HS-5 (cell line): Measurements from ENCODE around the gene TTF1.

Source experiments
- DNase-seq: peaks from one replicate; pipeline ENCODE4 v3.0.0-alpha.2; 2012; ENCODE audit warnings: low read depth

TTF1 gene

DNA sequence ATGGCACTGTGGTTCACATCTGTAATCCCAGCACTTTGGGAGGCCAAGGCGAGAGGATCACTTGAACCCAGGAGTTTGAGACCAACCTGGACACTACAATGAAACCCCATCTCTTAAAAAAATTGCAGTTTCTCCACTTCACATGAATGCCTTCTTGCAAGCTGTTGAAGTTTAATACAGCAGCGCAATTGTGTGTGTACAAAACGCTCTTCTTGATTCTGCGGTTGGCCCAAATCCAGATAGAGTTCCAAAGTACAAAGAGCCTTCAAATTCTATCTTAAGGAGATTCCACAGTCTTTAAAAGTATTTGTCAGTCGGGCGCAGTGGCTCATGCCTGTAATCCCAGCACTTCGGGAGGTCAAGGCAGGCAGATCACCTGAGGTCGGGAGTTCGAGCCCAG is 42.6 kb downstream of the TTF1 start:
- no peak for DNase-seq

DNA sequence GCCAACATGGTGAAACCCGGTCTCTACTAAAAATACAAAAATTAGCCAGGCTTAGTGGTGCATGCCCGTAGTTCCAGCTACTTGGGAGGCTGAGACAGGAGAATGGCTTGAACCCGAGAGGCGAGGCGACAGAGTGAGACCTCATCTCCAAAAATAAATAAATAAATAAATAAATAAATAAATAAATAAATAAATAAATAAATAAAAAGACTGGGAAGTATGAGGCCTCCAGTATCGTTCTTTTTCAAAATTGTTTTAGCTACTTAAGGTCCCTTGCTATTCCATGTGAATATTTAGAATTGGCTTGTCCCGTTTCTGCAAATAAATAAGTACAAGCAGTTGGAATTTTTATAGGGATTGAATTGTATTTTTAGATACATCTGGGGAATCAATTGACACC is 48.9 kb downstream of the TTF1 start:
- DNase-seq, result no peak

DNA sequence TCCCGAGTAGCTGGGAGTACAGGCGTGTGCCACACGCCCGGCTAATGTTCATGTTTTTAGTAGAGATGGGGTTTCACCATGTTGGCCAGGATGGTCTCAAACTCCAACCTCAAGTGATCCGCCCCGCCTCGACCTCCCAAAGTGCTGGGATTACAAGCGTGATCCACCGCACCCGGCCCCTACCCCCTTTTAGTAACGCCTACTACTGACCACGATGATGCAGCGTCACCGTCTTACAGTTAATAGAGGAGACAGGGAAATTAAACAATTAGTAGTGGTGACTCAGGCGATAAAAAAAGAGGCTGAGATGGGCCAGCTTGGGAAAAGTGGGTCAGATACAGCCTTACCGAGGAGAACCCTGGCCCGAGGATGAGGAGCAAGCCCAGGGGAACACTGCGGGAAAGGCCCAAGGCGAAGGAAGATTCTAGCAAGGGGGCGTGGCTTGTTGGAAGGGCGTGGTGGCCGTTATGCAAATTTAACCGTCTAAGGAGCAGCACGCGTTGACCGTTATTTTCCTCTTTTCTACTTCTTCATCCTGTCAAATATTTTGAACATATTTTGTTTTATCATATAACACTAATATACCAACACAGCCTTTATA is 50.2 kb downstream of the TTF1 start:
- no peak for DNase-seq

DNA sequence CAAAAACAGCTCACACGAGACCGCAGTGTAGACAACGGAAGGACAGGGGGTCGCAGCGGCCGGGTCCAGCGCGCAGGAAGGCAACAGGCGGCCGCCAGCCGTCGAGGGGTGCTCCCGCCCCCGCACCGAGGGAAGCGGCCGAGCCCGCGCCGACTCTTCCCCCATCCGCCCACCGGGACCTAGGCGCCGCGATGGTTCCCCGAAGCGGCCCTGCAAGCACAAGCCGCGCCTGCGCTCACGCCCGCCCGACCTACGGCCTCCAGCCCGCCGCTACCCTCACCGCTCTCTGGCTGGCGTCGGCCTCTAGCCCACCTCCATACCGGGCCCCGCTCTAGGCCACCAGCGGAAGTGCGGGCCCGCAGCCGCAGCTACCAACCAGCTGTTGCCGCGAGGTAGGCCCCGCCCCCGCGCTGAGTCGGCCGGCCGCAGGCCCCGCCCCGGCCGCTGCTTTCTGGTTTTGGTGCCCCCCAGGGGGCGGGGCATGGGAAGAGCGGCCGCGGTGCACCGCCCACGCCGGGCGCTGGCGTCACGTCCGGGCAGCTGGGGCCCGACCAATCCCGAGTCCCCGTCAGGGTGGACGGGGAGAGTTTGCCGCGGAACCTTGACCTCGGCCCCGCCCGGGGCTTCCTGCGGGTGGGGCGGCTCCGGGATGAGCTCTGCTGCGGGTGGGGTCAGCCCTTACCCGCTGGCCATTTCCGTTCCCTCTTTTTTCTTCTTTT is 51.8 kb downstream of the TTF1 start, which contains the start of gene SETX:
Gene SETX, minus strand, starts transcription at position 350 of the 719 bp plus-strand sequence. CDS start 5,558 bp downstream, outside the sequence.
- DNase-seq, result peak; percentile 77

DNA sequence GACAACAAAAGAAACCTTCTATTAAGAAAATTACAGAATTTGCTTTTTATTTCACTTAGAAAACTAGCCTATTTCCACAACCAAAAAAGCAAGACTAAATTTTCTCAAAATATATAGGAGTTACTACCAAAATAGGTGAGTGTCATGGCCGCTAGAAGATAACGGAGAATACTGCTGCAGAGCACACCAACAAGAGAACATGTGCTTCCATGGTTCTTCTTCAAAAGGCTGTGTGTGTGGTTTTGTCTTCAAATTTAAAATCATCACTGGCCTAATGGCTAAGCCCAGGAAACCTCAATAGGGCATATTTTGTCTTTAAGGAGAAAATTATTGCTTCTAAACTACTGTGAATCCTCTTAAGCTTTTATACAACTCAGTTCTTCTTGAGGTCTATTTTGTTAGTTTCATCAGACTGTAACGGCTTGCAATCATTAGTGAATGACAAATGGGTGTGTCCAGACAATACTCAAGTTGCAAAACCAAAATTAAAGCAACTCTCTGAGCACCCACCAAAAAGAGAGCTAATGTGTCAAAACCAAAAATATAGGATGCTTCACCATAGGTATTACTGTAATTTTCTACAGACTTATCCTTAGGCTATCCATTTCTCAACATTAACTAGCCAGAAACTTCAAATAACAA is 55.1 kb downstream of the TTF1 start:
- no peak for DNase-seq

DNA sequence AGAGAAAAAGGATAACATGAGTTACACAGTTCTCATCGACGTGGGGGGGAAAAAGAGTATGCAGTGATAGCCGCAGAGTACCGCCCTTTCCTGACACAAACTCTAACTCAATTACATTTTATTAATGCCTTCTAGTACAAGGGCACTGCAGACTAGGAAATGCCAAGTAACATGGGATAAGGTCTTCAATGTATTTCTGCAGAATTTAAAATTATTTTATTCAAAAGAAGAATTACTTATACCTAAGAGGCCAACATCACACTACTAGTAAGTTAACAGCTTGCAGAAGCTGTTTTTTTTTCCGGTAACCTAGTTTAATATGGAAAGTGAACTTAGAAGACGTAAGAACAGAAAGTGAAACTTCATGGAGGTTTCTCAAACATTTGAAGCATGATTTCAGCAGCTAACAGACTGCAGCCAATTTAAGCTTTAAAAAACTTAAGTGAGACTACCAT is 55.8 kb downstream of the TTF1 start:
- DNase-seq, result no peak

DNA sequence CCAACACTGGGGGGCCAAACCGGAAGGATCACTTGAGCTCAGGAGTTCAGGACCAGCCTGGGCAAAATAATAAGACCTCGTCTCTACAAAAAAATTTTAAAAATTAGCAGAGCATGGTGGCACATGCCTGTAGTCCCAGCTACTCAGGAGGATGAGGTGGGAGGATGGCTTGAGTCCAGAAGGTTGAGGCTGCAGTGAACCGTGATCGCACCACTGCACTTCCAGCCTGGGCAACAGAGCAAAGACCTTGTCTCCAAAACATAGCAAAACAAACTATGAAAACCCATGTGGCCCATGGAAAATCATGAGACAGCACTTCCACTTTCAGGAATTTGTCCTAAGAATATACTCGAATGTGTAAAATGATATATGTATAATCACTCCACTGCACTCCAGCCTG is 58.0 kb downstream of the TTF1 start:
- no peak for DNase-seq

DNA sequence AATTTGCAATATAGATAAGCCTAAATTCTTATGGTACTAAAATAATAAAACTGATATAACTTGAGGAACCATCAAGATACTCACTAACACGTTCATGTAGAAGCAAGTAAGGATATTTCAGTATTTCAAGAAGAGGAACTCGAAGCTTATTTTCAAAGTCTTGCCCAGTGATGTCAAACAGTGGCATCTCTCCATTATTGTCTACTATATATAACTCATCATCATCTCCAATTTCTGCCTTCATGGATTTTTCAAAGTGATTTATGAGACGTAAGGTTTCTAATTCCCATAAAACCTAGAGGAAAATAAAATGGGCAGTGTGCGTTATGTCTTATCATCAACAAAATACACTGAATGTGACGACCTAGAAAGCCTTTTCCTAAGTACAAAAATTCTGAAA is 60.5 kb downstream of the TTF1 start:
- DNase-seq, result no peak

DNA sequence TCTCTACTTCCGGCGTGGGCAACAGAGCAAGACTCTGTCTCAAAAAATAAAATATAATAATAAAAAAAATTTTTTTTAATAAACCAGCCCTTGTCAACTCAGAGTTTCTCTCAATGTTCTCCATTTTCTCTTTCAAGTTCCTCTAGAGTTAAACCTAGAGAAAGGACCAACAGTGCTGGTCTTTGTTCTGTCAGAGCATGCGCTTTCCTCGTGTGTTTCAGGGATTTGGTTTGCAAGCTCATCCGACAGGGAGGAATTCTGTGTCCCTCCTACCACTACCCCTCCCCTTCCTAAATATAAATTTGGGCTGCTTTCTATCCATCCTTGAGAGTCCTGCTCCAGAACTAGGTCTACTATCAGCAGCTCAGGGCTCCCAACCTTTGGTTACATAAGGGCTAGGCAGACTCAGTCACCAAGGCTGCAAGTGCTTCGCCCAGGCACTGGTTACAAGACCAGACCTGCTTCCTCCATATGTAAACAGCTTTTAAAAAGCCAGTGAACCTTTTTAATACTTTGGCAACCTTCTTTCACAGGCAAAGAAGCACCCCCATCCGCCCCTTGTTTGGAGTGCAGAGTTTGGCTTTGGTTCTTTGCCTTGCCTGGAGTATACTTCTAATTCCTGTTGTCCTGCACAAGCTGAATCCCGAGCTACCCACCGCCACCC is 65.3 kb downstream of the TTF1 start:
- no peak for DNase-seq

DNA sequence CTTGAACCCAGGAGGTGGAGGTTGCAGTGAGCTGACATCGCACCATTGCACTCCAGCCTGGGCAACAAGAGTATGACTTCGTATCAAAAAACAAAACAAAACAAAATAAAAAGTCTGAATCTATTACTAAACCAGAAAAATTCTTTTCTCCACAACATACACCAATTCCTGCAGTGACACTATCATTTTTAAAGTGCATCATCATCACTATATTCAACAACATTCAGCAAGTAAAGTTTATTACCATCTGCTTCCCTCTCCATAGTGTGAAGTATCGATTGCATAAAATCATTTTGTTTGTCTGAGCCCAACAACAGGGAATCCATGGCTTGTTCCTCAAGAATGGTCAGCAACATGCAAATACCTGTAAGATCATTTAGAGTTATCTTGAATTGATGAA is 72.3 kb downstream of the TTF1 start:
- DNase-seq, result no peak

DNA sequence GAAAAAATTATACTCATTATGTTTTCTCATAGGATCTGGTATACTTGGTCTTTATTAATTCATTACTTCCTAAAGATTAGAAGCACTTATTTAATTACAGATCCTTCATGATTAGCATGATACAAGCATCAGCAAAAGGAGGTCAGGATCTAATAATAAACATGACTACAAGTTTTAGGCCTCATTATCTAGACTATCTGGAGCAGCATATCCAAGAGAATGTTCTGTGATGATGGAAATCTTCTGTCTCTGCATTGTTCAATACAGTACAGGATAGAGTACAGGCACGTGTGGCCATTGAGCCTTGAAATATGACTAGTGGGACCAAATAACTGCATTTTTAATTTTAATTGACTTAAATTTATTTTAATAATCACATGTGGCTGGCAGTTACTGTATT is 73.1 kb downstream of the TTF1 start:
- no peak for DNase-seq

DNA sequence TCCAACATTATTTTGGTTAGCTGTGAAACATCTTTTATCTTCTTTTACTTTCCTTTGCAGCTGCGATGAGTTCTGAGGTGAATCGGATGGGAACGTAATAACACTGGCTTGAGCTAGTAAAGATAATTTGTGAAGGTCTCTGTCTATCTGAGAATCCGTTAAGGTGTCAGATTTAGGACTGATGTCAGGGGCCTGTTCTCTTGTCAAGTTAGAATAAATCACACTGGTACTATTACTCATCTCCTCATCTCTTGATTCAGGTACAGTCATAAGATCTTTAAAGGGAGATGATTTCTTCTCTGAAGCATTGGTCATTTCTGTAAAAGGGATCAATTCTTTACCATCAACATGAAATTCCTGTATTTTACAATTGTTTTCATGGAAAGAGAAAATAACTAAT is 78.1 kb downstream of the TTF1 start:
- no peak for DNase-seq

DNA sequence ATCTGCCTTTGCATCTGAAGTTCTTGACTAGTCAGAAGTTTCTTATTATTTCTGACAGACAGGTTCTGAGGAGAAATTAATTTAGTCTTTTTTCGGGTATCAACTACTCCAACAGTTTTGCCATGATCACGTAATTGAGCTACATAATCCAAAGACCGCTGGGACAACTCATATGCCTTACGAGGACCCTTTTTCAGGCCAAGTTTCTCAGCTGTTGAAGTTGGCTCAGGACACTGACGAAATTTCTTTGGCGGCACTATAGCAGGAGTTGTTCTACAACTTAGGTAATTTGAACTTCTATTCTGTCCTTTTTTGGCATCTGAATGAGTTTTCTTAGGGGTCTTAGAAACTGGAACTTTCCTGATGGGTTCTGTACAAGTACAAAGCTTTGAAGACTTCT is 79.1 kb downstream of the TTF1 start:
- DNase-seq, result no peak
